HL-60 (cell line): Measurements from ENCODE around the gene LBX2.
"Not testable (repeated sequence)": the region's sequence is repeated elsewhere in the genome, so short reads cannot be mapped to it uniquely, and the experiment has no call there.

Source experiments
- DNase-seq, 2 experiments: peaks; one replicate each; pipeline ENCODE4 v3.0.0-alpha.2; 2010 to 2020; ENCODE audit warnings: low read depth in 1 of 2, low spot score in 1 of 2
- H3K27ac ChIP-seq: fragments of 250-450 bp; sonication (Bioruptor Pico); replicated peaks from 2 replicates; pipeline ENCODE4 v1.5.1; 2020; ENCODE audit warnings: mild to moderate bottlenecking, moderate library complexity
- H3K27me3 ChIP-seq: fragments of 250-450 bp; sonication (Bioruptor Pico); 2 replicates; pipeline ENCODE4 v1.5.1; 2021; ENCODE audit warnings: mild to moderate bottlenecking, moderate library complexity; ENCODE audit not compliant: insufficient read depth, poor library complexity, severe bottlenecking
- H3K4me3 ChIP-seq: replicated peaks from 2 replicates; pipeline ENCODE4 v1.5.1; 2011; ENCODE audit warnings: mild to moderate bottlenecking, control low read depth, low read length; ENCODE audit not compliant: insufficient read depth
- CTCF ChIP-seq: IDR thresholded peaks from one replicate; pipeline ENCODE4 v1.5.1; 2011; ENCODE audit warnings: low read length, control low read depth, inconsistent platforms; ENCODE audit not compliant: insufficient read depth
- GABPA ChIP-seq: IDR thresholded peaks from 2 replicates; pipeline ENCODE4 v1.6.1; 2012; ENCODE audit warnings: low read depth
- POLR2AphosphoS5 ChIP-seq: IDR thresholded peaks from 2 replicates; pipeline ENCODE4 v1.6.1; 2012; ENCODE audit warnings: low read depth
- SPI1 ChIP-seq: IDR thresholded peaks from 2 replicates; pipeline ENCODE4 v1.6.1; 2012; ENCODE audit warnings: low read depth, mild to moderate bottlenecking, borderline replicate concordance
- TF ChIP-seq, protein P1 (sequence below): IDR thresholded peaks from 2 replicates; pipeline ENCODE4 v1.6.1; 2012; ENCODE audit warnings: low read depth; ENCODE audit not compliant: insufficient replicate concordance

The LBX2 gene

DNA sequence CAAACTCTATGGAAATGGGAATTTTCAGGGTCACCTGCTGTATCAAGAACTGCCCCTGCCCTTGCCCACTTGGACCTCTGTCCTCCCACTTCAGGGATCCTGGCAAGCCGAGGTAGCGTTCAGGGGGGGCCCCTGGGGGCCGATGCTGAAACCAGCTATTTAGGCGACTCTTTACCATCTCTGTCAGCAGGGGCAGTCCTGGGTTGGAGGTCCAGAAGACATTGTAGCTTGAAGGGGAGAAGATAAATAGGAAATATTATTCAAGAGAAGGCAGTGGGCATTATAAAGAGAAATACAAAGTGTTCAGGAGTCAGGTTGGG, 36.7 kb downstream of the LBX2 start:
- DNase-seq: no peak
- no peaks in the 10 kb centered on the region for H3K27me3 ChIP-seq
- H3K27ac ChIP-seq: no peak overlapping the region
- no peak for TF ChIP-seq SPI1
- TF ChIP-seq CTCF: no peak
- TF ChIP-seq, protein P1, sequence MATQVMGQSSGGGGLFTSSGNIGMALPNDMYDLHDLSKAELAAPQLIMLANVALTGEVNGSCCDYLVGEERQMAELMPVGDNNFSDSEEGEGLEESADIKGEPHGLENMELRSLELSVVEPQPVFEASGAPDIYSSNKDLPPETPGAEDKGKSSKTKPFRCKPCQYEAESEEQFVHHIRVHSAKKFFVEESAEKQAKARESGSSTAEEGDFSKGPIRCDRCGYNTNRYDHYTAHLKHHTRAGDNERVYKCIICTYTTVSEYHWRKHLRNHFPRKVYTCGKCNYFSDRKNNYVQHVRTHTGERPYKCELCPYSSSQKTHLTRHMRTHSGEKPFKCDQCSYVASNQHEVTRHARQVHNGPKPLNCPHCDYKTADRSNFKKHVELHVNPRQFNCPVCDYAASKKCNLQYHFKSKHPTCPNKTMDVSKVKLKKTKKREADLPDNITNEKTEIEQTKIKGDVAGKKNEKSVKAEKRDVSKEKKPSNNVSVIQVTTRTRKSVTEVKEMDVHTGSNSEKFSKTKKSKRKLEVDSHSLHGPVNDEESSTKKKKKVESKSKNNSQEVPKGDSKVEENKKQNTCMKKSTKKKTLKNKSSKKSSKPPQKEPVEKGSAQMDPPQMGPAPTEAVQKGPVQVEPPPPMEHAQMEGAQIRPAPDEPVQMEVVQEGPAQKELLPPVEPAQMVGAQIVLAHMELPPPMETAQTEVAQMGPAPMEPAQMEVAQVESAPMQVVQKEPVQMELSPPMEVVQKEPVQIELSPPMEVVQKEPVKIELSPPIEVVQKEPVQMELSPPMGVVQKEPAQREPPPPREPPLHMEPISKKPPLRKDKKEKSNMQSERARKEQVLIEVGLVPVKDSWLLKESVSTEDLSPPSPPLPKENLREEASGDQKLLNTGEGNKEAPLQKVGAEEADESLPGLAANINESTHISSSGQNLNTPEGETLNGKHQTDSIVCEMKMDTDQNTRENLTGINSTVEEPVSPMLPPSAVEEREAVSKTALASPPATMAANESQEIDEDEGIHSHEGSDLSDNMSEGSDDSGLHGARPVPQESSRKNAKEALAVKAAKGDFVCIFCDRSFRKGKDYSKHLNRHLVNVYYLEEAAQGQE: no peak
- no peak for TF ChIP-seq POLR2AphosphoS5
- no peak for TF ChIP-seq GABPA
- no peak overlapping the region for H3K4me3 ChIP-seq

DNA sequence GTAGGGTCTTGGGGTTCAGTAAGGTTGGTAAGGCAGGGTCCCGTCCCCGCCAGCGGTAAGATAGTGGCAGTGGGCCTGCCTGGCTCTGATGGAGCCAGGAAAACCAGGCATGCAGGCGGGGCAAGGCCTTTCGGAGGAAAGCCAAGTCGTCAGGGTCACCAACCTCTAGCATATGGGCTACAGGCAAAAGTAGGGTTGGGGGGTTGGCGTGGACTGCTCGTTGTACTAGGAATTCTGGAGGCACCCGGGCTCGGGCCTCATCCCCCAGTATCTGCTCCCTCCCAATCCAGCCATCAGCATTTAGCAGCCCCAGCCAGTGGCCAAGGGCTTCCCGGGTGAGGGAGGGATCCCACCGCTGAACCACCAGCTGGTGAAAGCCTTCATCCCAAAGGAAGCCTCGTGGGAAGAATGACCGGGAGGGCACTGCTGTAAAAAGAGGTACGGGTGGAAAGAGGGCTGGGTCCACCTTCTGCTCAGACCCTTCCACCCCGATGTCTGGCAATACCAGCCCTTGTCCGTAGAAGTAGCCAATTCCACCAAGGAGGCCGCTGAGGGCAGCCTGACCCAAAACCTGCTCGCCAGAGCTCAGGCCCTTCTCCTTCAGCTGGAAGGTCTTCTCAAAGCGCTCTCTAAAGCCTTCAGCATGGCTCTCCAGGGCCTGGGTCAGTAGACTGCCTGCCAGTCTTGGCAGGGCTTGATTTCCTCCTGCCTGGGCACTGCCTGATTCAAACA, 37.2 kb downstream of the LBX2 start:
- no peaks in the 10 kb centered on the region for H3K27me3 ChIP-seq
- no peak for TF ChIP-seq GABPA
- TF ChIP-seq, protein P1: no peak
- TF ChIP-seq POLR2AphosphoS5: no peak
- no peak for TF ChIP-seq CTCF
- no peak for TF ChIP-seq SPI1
- no peak overlapping the region for H3K4me3 ChIP-seq
- H3K27ac ChIP-seq: no peak overlapping the region
- DNase-seq: no peak

DNA sequence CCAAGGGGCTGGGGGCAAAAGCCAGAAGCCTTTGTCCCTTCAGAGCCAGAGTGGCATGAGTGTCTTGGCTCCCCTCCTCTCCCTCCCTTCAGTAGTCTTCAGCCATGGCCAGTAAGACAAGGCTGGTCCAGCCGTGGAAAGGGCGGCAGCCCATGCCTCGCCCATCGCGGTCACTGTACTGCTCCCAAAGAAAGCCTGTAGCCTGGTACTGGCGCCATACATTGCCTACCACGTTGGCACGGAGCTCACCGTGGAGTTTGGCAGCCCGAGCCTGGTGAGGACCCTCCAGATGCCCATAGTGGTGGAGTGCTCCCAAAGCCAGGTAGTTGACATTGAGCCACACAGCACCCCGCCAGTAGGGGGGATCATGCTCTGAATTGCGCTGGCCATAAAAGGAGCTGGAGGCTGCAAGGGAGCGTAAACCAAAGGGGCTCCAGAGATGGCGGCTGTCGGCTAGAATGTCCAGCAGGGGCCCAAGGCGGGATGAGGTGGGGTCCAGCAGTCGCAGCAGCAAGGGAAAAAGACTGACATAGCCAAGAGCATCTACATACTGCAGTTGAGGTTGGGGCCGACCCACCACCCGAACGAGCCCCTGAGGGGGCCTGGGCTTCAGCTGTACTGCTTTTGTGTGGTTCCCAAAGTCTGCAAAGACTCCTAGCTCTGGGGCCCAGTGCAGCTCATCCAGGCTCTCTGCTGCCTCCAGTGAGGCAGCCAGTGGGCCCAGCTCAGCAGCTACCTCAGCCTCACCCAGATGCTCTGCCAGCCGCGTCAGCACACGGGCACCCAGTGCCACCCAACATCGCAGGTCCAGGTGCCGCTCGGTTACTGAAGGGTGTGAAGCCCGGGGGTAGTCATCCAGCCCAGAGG, 38.0 kb downstream of the LBX2 start:
- no peak overlapping the region for H3K4me3 ChIP-seq
- no peaks in the 10 kb centered on the region for H3K27me3 ChIP-seq
- TF ChIP-seq GABPA: no peak
- TF ChIP-seq CTCF: no peak
- TF ChIP-seq POLR2AphosphoS5: no peak; the same call in 1 of the 2 replicates
- no peak for TF ChIP-seq SPI1
- TF ChIP-seq, protein P1: no peak
- DNase-seq: no peak
- H3K27ac ChIP-seq: no peak overlapping the region

- H3K4me3 ChIP-seq, H3K27ac ChIP-seq, DNase-seq, H3K27me3 ChIP-seq: not testable (repeated sequence)
Measured at GRCh38 chr2:74460187-74460586, 39.2 kb downstream of the LBX2 start.

DNA sequence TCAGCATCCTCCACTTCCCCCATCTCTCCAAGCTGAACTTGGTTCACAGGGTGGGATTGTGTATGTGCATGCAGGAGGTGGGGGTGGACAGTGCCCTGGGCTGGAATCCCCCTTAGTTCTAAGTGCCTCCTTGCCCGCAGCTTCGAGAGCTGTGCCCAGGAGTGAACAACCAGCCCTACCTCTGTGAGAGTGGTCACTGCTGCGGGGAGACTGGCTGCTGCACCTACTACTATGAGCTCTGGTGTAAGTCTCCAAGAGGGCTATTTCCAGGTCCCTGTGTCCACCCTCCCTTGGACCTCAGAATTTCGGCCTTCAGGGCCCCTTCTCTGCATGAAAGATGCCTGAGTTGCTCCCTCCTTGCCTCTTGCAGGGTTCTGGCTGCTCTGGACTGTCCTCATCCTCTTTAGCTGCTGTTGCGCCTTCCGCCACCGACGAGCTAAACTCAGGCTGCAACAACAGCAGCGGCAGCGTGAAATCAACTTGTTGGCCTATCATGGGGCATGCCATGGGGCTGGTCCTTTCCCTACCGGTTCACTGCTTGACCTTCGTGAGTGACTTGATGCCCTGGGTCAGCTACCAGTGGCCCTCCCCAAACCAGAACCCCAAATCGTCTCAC, 39.8 kb downstream of the LBX2 start:
- H3K4me3 ChIP-seq, H3K27ac ChIP-seq, DNase-seq, H3K27me3 ChIP-seq: not testable (repeated sequence)
